Nephron progenitor cell (in vitro differentiated cells): ENCODE measurements around the gene MTHFR.

Experiments used
- DNase-seq: peaks from one replicate; pipeline ENCODE4 v3.0.0; 2021
- H3K27ac Mint-ChIP-seq: 2 replicates; pipeline ENCODE4 v1.8.0; 2021; ENCODE audit warnings: mild to moderate bottlenecking, moderate library complexity, mixed read lengths
- H3K27me3 Mint-ChIP-seq: 2 replicates; pipeline ENCODE4 v1.8.0; 2021; ENCODE audit warnings: mild to moderate bottlenecking, low read depth, mixed read lengths; ENCODE audit not compliant: poor library complexity
- H3K36me3 Mint-ChIP-seq: 2 replicates; pipeline ENCODE4 v1.8.0; 2021; ENCODE audit warnings: low read depth, mixed read lengths
- H3K4me1 Mint-ChIP-seq: 2 replicates; pipeline ENCODE4 v1.8.0; 2021; ENCODE audit warnings: mixed read lengths
- H3K4me3 Mint-ChIP-seq: 2 replicates; pipeline ENCODE4 v1.8.0; 2021; ENCODE audit warnings: mild to moderate bottlenecking, moderate library complexity, mixed read lengths
- H3K9me3 Mint-ChIP-seq: 2 replicates; pipeline ENCODE4 v1.8.0; 2021; ENCODE audit warnings: mild to moderate bottlenecking, moderate library complexity, mixed read lengths
- TF ChIP-seq, protein P1 (sequence below): fragments of 200-600 bp; sonication (generic); IDR thresholded peaks from 2 replicates; pipeline ENCODE4 v1.5.0; 2021; ENCODE audit warnings: antibody characterized with exemption

The MTHFR gene

GRCh38 chr1:11805422-11806306 lies at the start of gene MTHFR, which contains the start of gene CLCN6:
Gene MTHFR (minus strand): TSS chr1:11805964. CDS start chr1:11803116, 2,848 bp downstream.
Gene CLCN6 (plus strand): TSS chr1:11806191. CDS start chr1:11806263, 72 bp downstream.
- Mint-ChIP-seq H3K4me3 (peak within 1 kb of the TSS; percentile 98), H3K4me1 (peaks cover 78% of the 10 kb centered on the region), H3K27ac (peak within 1 kb of the TSS; percentile 99), H3K9me3 (no peaks in the 10 kb centered on the region), H3K27me3 (no peaks in the 10 kb centered on the region), H3K36me3 (peaks cover 29% of the 10 kb centered on the region)
- TF ChIP-seq, protein P1, sequence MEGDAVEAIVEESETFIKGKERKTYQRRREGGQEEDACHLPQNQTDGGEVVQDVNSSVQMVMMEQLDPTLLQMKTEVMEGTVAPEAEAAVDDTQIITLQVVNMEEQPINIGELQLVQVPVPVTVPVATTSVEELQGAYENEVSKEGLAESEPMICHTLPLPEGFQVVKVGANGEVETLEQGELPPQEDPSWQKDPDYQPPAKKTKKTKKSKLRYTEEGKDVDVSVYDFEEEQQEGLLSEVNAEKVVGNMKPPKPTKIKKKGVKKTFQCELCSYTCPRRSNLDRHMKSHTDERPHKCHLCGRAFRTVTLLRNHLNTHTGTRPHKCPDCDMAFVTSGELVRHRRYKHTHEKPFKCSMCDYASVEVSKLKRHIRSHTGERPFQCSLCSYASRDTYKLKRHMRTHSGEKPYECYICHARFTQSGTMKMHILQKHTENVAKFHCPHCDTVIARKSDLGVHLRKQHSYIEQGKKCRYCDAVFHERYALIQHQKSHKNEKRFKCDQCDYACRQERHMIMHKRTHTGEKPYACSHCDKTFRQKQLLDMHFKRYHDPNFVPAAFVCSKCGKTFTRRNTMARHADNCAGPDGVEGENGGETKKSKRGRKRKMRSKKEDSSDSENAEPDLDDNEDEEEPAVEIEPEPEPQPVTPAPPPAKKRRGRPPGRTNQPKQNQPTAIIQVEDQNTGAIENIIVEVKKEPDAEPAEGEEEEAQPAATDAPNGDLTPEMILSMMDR, result no peak
- DNase-seq, result peak; percentile 100

DNA sequence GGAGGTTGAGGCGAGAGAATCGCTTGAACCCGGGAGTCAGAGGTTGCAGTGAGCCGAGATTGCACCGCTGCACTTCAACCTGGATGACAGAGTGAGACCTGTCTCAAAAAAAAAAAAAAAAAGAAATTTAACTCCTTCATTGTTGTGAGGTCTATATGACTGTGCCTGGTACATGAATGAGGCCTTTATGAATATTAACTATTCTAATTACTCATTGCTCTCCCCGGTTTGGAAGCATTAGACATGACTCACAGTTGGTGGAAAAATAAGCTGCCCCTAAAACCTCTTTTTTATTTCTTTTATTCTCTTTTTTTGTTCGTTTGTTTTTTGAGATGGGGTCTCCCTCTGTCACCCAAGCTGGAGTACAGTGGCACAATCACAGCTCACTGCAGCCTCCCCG lies 49.7 kb upstream of the MTHFR start:
- no peak for DNase-seq
- no peaks in the 10 kb centered on the region for H3K36me3 Mint-ChIP-seq
- no peaks in the 10 kb centered on the region for H3K9me3 Mint-ChIP-seq
- H3K4me1 Mint-ChIP-seq, result no peaks in the 10 kb centered on the region
- TF ChIP-seq, protein P1, result no peak
- H3K4me3 Mint-ChIP-seq, result no peak overlapping the region
- H3K27ac Mint-ChIP-seq, result no peak overlapping the region
- peaks cover 80% of the 10 kb centered on the region for H3K27me3 Mint-ChIP-seq

DNA sequence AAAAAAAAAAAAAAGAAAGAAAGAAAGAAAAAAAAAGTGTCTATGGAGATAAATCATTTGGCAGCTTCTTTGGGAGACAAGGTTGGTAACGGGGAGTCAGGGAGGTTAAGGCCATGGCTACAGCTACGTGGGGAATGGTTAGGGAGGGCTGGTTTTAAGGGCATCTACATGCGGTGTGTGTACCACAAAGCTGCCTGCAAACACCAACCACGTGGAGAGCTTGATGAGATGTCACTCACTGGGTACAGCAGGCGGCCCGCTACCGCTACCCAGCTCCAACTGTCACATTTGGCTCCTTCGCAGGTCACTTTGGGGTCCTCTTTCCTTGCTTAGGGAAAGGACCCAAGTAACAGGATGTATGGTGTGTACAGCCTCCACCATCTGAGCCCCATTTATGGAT lies 48.8 kb upstream of the MTHFR start:
- Mint-ChIP-seq H3K4me1 (no peaks in the 10 kb centered on the region), H3K9me3 (no peaks in the 10 kb centered on the region), H3K27me3 (peaks cover 71% of the 10 kb centered on the region), H3K36me3 (no peaks in the 10 kb centered on the region), H3K27ac (no peak overlapping the region), H3K4me3 (no peak overlapping the region)
- TF ChIP-seq, protein P1, result no peak
- DNase-seq, result no peak

GRCh38 chr1:11851180-11851579 lies 45.4 kb upstream of the MTHFR start:
- Mint-ChIP-seq H3K27ac (no peak overlapping the region), H3K36me3 (peaks cover 9% of the 10 kb centered on the region), H3K4me1 (peaks cover 19% of the 10 kb centered on the region), H3K9me3 (no peaks in the 10 kb centered on the region), H3K4me3 (no peak overlapping the region), H3K27me3 (peaks cover 38% of the 10 kb centered on the region)
- TF ChIP-seq, protein P1, result no peak
- no peak for DNase-seq

DNA sequence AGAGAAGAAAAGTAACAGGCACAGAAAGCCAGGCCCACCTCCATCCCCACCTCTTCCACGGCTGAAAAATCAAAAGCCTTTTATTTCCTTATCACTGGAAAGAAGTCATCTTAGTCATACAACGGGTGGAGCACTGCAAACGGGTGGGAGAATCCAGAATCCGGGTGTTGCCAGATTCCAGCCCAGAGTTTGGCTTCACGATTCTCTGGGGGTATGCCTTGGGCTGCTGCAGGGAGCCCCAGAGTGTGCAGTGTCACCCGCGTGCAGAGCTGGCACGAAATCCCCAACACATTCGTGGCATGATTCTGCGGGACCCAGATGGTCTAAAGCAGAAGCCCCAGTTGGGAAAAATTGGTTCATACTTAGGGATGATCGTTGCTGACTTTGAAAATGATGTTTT lies 44.4 kb upstream of the MTHFR start:
- H3K27ac Mint-ChIP-seq, result peak overlapping the region; percentile 41
- TF ChIP-seq, protein P1, result no peak
- H3K36me3 Mint-ChIP-seq, result peaks cover 19% of the 10 kb centered on the region
- H3K4me3 Mint-ChIP-seq, result no peak overlapping the region
- H3K9me3 Mint-ChIP-seq, result no peaks in the 10 kb centered on the region
- H3K27me3 Mint-ChIP-seq, result peaks cover 32% of the 10 kb centered on the region
- no peak for DNase-seq
- H3K4me1 Mint-ChIP-seq, result peaks cover 19% of the 10 kb centered on the region

DNA sequence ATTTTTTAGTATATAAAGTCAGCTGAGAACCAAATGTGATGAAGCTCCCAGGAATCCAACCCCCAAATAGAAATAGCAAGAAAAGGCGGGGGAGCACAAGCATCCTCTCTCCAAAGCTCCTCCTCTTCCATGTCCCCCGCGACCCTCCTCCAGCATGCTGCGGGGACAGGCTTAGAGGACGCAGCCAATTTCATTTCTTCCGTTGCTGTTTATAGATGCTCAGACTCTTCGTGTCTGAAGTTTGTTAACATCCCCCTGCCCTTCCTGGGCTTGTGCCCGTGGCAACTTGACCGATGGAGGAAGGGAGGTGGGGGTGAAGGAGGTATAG lies 42.6 kb upstream of the MTHFR start:
- TF ChIP-seq, protein P1, result no peak
- Mint-ChIP-seq H3K27ac (no peak overlapping the region), H3K36me3 (peaks cover 35% of the 10 kb centered on the region), H3K4me3 (no peak overlapping the region), H3K27me3 (peaks cover 18% of the 10 kb centered on the region), H3K9me3 (no peaks in the 10 kb centered on the region), H3K4me1 (peaks cover 19% of the 10 kb centered on the region)
- no peak for DNase-seq
